Measurements from ENCODE around the gene PRDM16.

Gene PRDM16

GRCh38 chr1:3267550-3268270 is 198.7 kb downstream of the PRDM16 start:
- no peak for TF ChIP-seq ESRRG (CRISPR knock-in tag; IDR thresholded peaks at IDR 0.05)
- no peak for TF ChIP-seq OSR1 (CRISPR knock-in tag; IDR thresholded peaks at IDR 0.05)
- no peak for TF ChIP-seq ZNF8 (CRISPR knock-in tag; IDR thresholded peaks at IDR 0.05)
- TF ChIP-seq ZFP3 (CRISPR knock-in tag; IDR thresholded peaks at IDR 0.05), result no peak
- no peak for TF ChIP-seq TCF4 (CRISPR knock-in tag; IDR thresholded peaks at IDR 0.05; ENCODE audit: borderline replicate concordance)
- TF ChIP-seq ISL1 (CRISPR knock-in tag; IDR thresholded peaks at IDR 0.05), result no peak
- TF ChIP-seq ZFP30 (CRISPR knock-in tag; IDR thresholded peaks at IDR 0.05), result no peak
- no peak for TF ChIP-seq CSDC2 (CRISPR knock-in tag; IDR thresholded peaks at IDR 0.05)
- no peak for TF ChIP-seq PATZ1 (CRISPR knock-in tag; IDR thresholded peaks at IDR 0.05; ENCODE audit: borderline replicate concordance)
- TF ChIP-seq BACH2 (CRISPR knock-in tag; IDR thresholded peaks at IDR 0.05; ENCODE audit: borderline replicate concordance), result no peak
- no peak for TF ChIP-seq ZC3H10 (CRISPR knock-in tag; IDR thresholded peaks at IDR 0.05)
- TF ChIP-seq ZNF70 (CRISPR knock-in tag; IDR thresholded peaks at IDR 0.05), result no peak
- no peak for TF ChIP-seq TOX (CRISPR knock-in tag; IDR thresholded peaks at IDR 0.05; ENCODE audit: borderline replicate concordance)
- no peak for TF ChIP-seq TSHZ2 (CRISPR knock-in tag; IDR thresholded peaks at IDR 0.05)
- TF ChIP-seq POU6F1 (CRISPR knock-in tag; IDR thresholded peaks at IDR 0.05; ENCODE audit: borderline replicate concordance, low read depth), result no peak
- TF ChIP-seq SNAI2 (CRISPR knock-in tag; IDR thresholded peaks at IDR 0.05), result no peak
- no peak for TF ChIP-seq ARNTL (CRISPR knock-in tag; IDR thresholded peaks at IDR 0.05; ENCODE audit: borderline replicate concordance, low read depth)
- ATAC-seq, result no peak

GRCh38 chr1:3268281-3268680 is 199.3 kb downstream of the PRDM16 start:
- TF ChIP-seq ZFP30 (CRISPR knock-in tag; IDR thresholded peaks at IDR 0.05) (no peak), BACH2 (CRISPR knock-in tag; IDR thresholded peaks at IDR 0.05; ENCODE audit: borderline replicate concordance) (no peak), PPARA (CRISPR knock-in tag; IDR thresholded peaks at IDR 0.05; ENCODE audit: borderline replicate concordance) (no peak), ZFP3 (CRISPR knock-in tag; IDR thresholded peaks at IDR 0.05) (no peak), ZC3H10 (CRISPR knock-in tag; IDR thresholded peaks at IDR 0.05) (no peak), GLIS3 (CRISPR knock-in tag; IDR thresholded peaks at IDR 0.05) (no peak), ISL1 (CRISPR knock-in tag; IDR thresholded peaks at IDR 0.05) (no peak), CREB5 (CRISPR knock-in tag; IDR thresholded peaks at IDR 0.05; ENCODE audit: low read depth) (no peak)
- no peak for ATAC-seq

- ATAC-seq, result peak; percentile 49
- no peak for TF ChIP-seq ZNF8 (CRISPR knock-in tag; IDR thresholded peaks at IDR 0.05)
- TF ChIP-seq TSHZ2 (CRISPR knock-in tag; IDR thresholded peaks at IDR 0.05), result no peak
- no peak for TF ChIP-seq ZFP3 (CRISPR knock-in tag; IDR thresholded peaks at IDR 0.05)
- no peak for TF ChIP-seq PPARA (CRISPR knock-in tag; IDR thresholded peaks at IDR 0.05; ENCODE audit: borderline replicate concordance)
- TF ChIP-seq GLIS3 (CRISPR knock-in tag; IDR thresholded peaks at IDR 0.05), result no peak
- no peak for TF ChIP-seq TCF4 (CRISPR knock-in tag; IDR thresholded peaks at IDR 0.05; ENCODE audit: borderline replicate concordance)
- no peak for TF ChIP-seq CREB5 (CRISPR knock-in tag; IDR thresholded peaks at IDR 0.05; ENCODE audit: low read depth)
- no peak for TF ChIP-seq BACH2 (CRISPR knock-in tag; IDR thresholded peaks at IDR 0.05; ENCODE audit: borderline replicate concordance)
- TF ChIP-seq ZNF565 (CRISPR knock-in tag; conservative IDR thresholded peaks at IDR 0.05; ENCODE audit: low read depth), result no peak
- no peak for TF ChIP-seq RARB (CRISPR knock-in tag; IDR thresholded peaks at IDR 0.05)
- no peak for TF ChIP-seq ISL1 (CRISPR knock-in tag; IDR thresholded peaks at IDR 0.05)
- TF ChIP-seq OSR1 (CRISPR knock-in tag; IDR thresholded peaks at IDR 0.05), result no peak
- no peak for TF ChIP-seq CSDC2 (CRISPR knock-in tag; IDR thresholded peaks at IDR 0.05)
These were observed 201.6 kb downstream of the PRDM16 start for GRCh38 chr1:3270403-3271245.
